C1 segment of cervical spinal cord (tissue), 14 donors: Measurements from ENCODE around the gene B3GNT3.

Experiments used
- DNase-seq, 14 donors: peaks; one replicate each; lab custom pipeline; 2025; lab: John Stamatoyannopoulos, UW

Gene B3GNT3, protein sequence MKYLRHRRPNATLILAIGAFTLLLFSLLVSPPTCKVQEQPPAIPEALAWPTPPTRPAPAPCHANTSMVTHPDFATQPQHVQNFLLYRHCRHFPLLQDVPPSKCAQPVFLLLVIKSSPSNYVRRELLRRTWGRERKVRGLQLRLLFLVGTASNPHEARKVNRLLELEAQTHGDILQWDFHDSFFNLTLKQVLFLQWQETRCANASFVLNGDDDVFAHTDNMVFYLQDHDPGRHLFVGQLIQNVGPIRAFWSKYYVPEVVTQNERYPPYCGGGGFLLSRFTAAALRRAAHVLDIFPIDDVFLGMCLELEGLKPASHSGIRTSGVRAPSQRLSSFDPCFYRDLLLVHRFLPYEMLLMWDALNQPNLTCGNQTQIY

GRCh38 chr19:17794731-17795494, at the start of gene B3GNT3:
B3GNT3 (plus strand) TSS chr19:17795138; CDS start chr19:17807808, 12,670 bp downstream.
- no peak for DNase-seq

DNA sequence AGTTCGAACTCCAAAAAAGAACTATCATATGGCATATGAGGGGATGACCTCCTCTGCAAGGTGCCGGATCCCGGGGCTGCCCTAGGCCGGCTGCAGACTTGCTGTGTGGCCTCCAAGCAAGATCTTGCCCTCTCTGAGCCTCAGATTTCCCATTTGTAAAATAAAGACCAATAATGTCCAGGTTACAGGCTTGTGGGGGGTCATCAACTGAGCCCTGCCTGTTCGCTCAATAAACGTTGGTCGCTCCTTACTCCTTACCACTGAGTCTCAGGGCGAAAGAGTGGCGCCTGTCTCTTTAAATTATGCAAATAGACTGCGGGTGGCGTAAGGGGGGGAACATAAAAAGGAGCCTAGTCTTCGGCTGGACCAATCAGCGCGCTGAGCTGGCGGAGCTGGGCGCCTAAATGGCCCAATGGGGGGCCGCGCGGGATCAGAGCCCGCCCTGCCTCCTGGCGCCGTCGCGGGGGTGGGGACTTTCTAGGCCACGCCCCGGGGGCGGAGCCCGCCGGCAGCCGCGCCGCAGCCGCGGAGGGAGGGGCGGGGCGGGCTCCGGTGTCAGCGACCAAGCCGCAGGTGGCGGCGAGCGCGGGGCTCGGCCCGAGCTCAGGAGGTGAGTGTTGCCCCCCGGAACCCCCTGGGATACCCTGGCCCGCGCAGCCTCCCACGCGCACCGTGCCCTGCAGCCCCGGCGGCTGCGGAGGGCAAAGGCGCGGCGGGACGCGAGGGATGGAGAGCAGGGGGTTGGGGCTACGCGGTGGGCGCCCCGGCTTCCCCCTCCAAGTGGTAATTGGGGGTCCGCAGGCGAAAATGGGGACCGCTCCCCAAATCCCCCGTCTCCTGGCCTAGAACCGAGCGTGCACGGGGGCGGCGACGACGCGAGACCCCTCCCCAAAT, 47.5 kb upstream of the B3GNT3 start:
- peak; percentile 44 to 93 (median 90) for DNase-seq

- peak in 2 of 14 donors; percentile 2 to 45 for DNase-seq
Measured at GRCh38 chr19:17748884-17749638, 45.9 kb upstream of the B3GNT3 start.

DNA sequence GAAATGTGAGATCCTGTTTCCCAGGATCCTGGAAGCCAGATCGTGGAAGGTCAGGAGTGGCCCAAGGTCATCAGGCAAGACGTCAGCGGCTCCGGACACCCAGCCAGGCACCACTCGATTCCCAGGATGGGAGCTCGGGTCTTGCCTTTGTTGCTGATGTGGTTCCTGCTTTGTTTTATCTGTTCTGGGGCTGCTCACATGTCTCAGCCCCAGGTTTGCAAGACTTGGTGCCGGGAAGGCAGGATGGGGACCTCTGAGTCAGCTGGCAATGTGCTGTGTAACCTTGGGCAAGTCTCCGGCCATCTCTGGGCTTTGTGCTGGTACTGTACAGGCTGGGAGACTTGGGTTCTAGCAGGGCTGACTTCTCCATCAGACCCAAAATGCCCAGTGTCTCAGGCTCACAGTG, 45.0 kb upstream of the B3GNT3 start:
- DNase-seq = peak in 7 of 14 donors; percentile 15 to 46 (median 36)

- peak in 9 of 14 donors; percentile 19 to 65 (median 55) for DNase-seq
Measured at GRCh38 chr19:17751103-17751911, 43.6 kb upstream of the B3GNT3 start, which contains the start of gene FCHO1. FCHO1 (plus strand) TSS chr19:17751477; CDS start chr19:17755165, 3,688 bp downstream.

GRCh38 chr19:17751912-17752273, 43.0 kb upstream of the B3GNT3 start:
- peak in 2 of 14 donors; percentile 43 to 49 for DNase-seq

- DNase-seq = peak in 2 of 14 donors; percentile 2 to 3
Measured at GRCh38 chr19:17752865-17753639, 41.9 kb upstream of the B3GNT3 start.

DNA sequence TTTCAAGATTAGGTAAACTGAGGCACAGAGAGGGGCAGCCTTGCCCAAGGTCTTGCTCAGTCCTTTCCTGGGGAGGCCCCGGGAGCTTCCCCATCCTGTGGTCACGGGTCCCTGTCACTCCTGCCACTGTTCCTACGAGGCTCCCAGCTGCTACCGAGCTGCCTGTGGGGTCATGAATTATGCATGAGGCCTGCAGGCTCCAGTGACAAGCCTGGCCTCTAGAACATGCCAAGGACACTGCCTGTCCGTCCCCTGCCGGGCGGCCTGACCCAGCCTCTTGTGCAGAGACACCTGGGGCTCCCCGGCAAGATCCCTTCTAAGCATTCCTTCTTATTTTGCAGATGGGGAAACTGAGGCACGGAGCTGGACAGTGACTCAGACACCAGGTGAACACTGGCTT, 41.0 kb upstream of the B3GNT3 start:
- peak in 11 of 14 donors; percentile 12 to 81 (median 62) for DNase-seq

DNA sequence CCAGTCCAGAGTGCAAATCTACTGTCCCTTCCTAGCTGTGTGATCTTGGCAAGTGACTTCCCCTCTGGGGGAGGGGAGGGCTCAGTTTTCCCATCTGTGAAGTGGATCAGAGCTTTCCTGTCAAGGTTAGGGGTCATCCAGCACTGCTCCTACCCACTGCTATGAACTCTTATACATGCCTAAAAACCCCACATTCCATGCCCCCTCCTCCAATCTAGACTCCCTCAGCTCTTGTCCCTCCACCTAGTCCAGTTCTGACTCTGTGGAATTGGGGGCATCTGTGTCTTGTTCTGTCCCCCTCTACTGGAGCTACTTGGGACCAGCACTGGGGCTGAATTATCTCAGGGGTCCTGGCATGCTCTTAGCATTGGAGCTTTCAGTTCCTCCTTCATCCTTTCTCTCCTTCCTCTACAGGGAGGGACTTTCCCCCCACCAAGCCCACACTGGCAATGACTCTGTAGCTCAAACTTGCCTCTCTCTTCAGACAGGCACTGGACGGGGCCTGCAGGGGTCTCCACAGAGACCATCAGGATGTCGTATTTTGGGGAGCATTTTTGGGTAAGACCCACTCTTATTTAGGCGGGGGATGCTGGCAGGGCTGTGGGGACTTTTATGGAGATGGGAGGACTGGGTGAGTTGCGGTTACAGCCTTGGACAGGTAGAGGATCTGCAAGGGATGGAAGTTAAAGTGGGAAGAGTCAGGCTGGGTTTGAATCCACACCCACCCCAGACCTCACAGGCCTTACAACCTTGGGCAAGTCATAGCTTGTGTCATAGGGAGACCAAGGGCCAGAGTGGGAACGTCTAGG, 40.1 kb upstream of the B3GNT3 start:
- DNase-seq = peak in 3 of 14 donors; percentile 18 to 51 (median 25)

DNA sequence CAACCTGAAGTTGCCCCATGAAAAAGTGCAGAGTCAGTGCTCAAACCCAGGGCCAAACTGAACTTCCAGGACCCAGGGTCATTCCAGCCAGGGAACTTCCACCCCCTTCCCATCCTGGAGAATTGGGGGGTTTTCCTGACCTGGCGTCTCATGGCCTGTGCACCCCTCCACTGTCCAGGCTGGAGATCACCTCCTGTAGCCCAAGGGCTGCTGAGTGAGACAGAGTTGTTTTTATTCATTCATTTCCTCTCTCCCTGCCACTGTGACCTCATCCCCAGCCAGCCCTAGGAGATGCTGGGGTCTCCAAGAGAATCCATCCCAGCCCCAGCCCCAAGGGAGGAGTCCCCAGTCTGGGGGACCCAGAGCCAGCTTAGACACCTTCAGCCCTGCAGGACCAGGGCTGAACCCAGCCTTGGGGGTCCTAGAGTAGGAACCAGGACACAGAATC, 39.5 kb upstream of the B3GNT3 start:
- peak in 3 of 14 donors; percentile 39 to 44 (median 41) for DNase-seq

- DNase-seq = peak in 13 of 14 donors; percentile 16 to 79 (median 55)
Measured at GRCh38 chr19:17755977-17756670, 38.8 kb upstream of the B3GNT3 start.

GRCh38 chr19:17757125-17757524, 37.8 kb upstream of the B3GNT3 start:
- DNase-seq = peak in 13 of 14 donors; percentile 26 to 94 (median 87)

DNA sequence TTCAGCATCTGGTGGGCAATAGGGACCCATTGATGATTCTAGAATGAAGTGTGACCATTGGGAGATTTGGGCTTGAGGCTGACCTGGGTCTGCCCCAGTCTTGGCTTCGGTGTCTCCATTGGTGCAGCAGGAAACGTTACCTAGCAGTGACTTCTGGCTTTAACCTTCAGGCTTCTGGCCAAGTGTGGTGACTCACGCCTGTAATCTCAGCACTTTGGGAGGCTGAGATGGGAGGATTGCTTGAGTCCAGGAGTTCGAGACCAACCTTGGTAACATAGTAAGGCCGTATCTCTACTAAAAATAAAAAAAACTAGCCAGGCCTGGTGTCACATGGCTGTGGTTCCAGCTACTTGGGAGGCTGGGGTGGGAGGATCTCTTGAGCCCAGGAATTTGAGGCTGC, 36.4 kb upstream of the B3GNT3 start:
- DNase-seq = no peak

- DNase-seq = no peak
Measured at GRCh38 chr19:17761148-17761547, 33.8 kb upstream of the B3GNT3 start.

GRCh38 chr19:17762505-17763229, 32.3 kb upstream of the B3GNT3 start:
- DNase-seq = peak in 5 of 14 donors; percentile 8 to 21 (median 14)

- no peak for DNase-seq
Measured at GRCh38 chr19:17764348-17764747, 30.6 kb upstream of the B3GNT3 start.
